HG02870 (cell line): ENCODE results near the gene MED20.

Experiments
- ATAC-seq: cut with Tn5 transposase; IDR thresholded peaks from one replicate; pipeline ENCODE4 v1.9.1; 2021; ENCODE audit warnings: mild to moderate bottlenecking, moderate library complexity; ENCODE audit not compliant: unreplicated experiment

The MED20 gene

GRCh38 chr6:41859356-41859755 is 61.6 kb downstream of the MED20 start:
- ATAC-seq: no peak

GRCh38 chr6:41858703-41859102 is 62.2 kb downstream of the MED20 start:
- ATAC-seq: no peak
